K562 (cell line): ENCODE results near the gene MATK. TPM values are rescaled to one million over a fixed set of nuclear protein-coding genes. Genes with fewer than 3 reads are reported as not detected.

ENCODE experiments used
- ATAC-seq: fragments of 200-7000 bp; cut with Tn5 transposase; 3 replicates; pipeline ENCODE4 v1.9.1; 2020; ENCODE audit warnings: moderate library complexity
- BruUV-seq: library from RNA; stranded (reverse); fragments of 400-500 nt; replicated peaks from 2 replicates; lab custom pipeline; 2021; lab: Mats Ljungman, UMichigan
- CTCF ChIA-PET: fragments of 300-600 bp; formaldehyde crosslinking; extraction: SDS; loops from one replicate; lab custom pipeline; 2021; ENCODE audit warnings: low intra/inter-chr PET ratio; lab: Yijun Ruan, JAX
- POLR2A ChIA-PET: fragments of 300-600, 350-650 bp; sonication (Branson Sonifier 250); formaldehyde crosslinking; extraction: SDS; loops from one replicate; lab custom pipeline; 2021; ENCODE audit warnings: antibody characterized with exemption, inconsistent platforms; lab: Yijun Ruan, JAX
- DNase-seq, 4 experiments: peaks; one replicate each; pipeline versions ENCODE4 v3.0.0 to v3.0.0-alpha.2; 2011 to 2018; ENCODE audit warnings: low spot score in 3 of 4, mixed read lengths in 3 of 4; ENCODE audit errors: extremely low read depth in 1 of 4
- FAIRE-seq: peaks from 2 replicates; lab custom pipeline; 2011; peaks lifted over from hg19 to GRCh38; lab: Jason Lieb, UNC
- H2AFZ ChIP-seq: 2 replicates; pipeline ENCODE4 v1.6.0; 2011; ENCODE audit warnings: low read depth, low read length, control low read depth, inconsistent platforms
- H3K27ac ChIP-seq: fragments of 200-600 bp; 3 replicates; pipeline ENCODE4 v1.8.0; 2011; ENCODE audit warnings: low read depth, mild to moderate bottlenecking, control low read depth, inconsistent platforms, low read length, moderate library complexity, mixed read lengths; ENCODE audit errors: extremely low read depth
- H3K27me3 ChIP-seq, 2 experiments: fragments of 300-600 bp in 1 of 2; 2 replicates in 1 of 2; 3 replicates in 1 of 2; pipeline versions ENCODE4 v1.6.0 to v1.8.0; 2011; ENCODE audit warnings: inconsistent platforms in 2 of 2, low read length in 2 of 2, mild to moderate bottlenecking in 1 of 2, mixed read lengths in 1 of 2, moderate library complexity in 1 of 2; ENCODE audit not compliant: control insufficient read depth in 2 of 2, insufficient read depth in 2 of 2
- H3K36me3 ChIP-seq: fragments of 300-600 bp; 3 replicates; pipeline ENCODE4 v1.8.0; 2011; ENCODE audit warnings: mild to moderate bottlenecking, low read length, inconsistent platforms; ENCODE audit not compliant: control insufficient read depth, insufficient read depth
- H3K4me1 ChIP-seq, 2 experiments: fragments of 200-600 bp in 1 of 2; replicated peaks in 1 of 2; 2 replicates in 1 of 2; 3 replicates in 1 of 2; pipeline versions ENCODE4 v1.5.1 to v1.8.0; 2011; ENCODE audit warnings: inconsistent platforms in 2 of 2, low read length in 2 of 2, mild to moderate bottlenecking in 1 of 2, mixed read lengths in 1 of 2, moderate library complexity in 1 of 2; ENCODE audit not compliant: control insufficient read depth in 2 of 2, insufficient read depth in 2 of 2
- H3K4me2 ChIP-seq: 2 replicates; pipeline ENCODE4 v1.6.1; 2011; ENCODE audit warnings: low read length, control low read depth, inconsistent platforms, mixed read lengths; ENCODE audit not compliant: insufficient read depth
- H3K4me3 ChIP-seq: fragments of 200-600 bp; sonication (generic), shearing (Covaris generic); 2 replicates; pipeline ENCODE4 v1.5.1; 2016; ENCODE audit warnings: control low read depth, inconsistent platforms
- H3K79me2 ChIP-seq: fragments of 200-600 bp; 3 replicates; pipeline ENCODE4 v1.8.0; 2011; ENCODE audit warnings: low read length, inconsistent platforms; ENCODE audit not compliant: control insufficient read depth, insufficient read depth
- H3K9ac ChIP-seq, 2 experiments: 2 replicates each; pipeline versions ENCODE4 v1.6.0 to v1.6.1; 2011; ENCODE audit warnings: low read depth in 2 of 2, low read length in 2 of 2, control low read depth in 1 of 2, inconsistent platforms in 1 of 2, mild to moderate bottlenecking in 1 of 2, mixed read lengths in 1 of 2; ENCODE audit not compliant: insufficient read depth in 1 of 2
- H3K9me1 ChIP-seq: one replicate; pipeline ENCODE4 v1.6.0; 2011; ENCODE audit warnings: inconsistent platforms, mild to moderate bottlenecking, low read length, moderate library complexity; ENCODE audit not compliant: control insufficient read depth, insufficient read depth
- H3K9me3 ChIP-seq: replicated peaks from 2 replicates; pipeline ENCODE4 v1.5.1; 2011; ENCODE audit warnings: low read depth, low read length, inconsistent platforms; ENCODE audit not compliant: control insufficient read depth, insufficient read depth
- H4K20me1 ChIP-seq: replicated peaks from 2 replicates; pipeline ENCODE4 v1.6.1; 2011; ENCODE audit warnings: low read length, inconsistent platforms, mixed read lengths; ENCODE audit not compliant: control insufficient read depth, insufficient read depth
- BCL6 ChIP-seq: fragments of 250-450 bp; sonication (Bioruptor Pico); IDR thresholded peaks from 2 replicates; pipeline ENCODE4 v1.4.0; 2020
- EGR1 ChIP-seq: fragments of 450-650 bp; conservative IDR thresholded peaks from 2 replicates; pipeline ENCODE4 v1.6.1; 2017; ENCODE audit warnings: mild to moderate bottlenecking
- FUS ChIP-seq: fragments of 200-400 bp; formaldehyde crosslinking; optimal IDR thresholded peaks from 2 replicates; pipeline ENCODE3; 2017; ENCODE audit warnings: low read depth, low read length
- HDAC2 ChIP-seq: fragments of 450-650 bp; IDR thresholded peaks from 2 replicates; pipeline ENCODE4 v1.6.1; 2016; ENCODE audit warnings: mild to moderate bottlenecking
- MEIS2 ChIP-seq: fragments of 450-650 bp; IDR thresholded peaks from 2 replicates; pipeline ENCODE4 v1.6.1; 2014; ENCODE audit warnings: mild to moderate bottlenecking; ENCODE audit not compliant: partially characterized antibody
- PTTG1 ChIP-seq: fragments of 450-650 bp; IDR thresholded peaks from 2 replicates; pipeline ENCODE4 v1.6.1; 2016; ENCODE audit warnings: low read depth, mild to moderate bottlenecking, missing genetic modification characterization, missing compliant biosample characterization
- RHOXF2B ChIP-seq: fragments of 250-450 bp; sonication (Bioruptor Pico); conservative IDR thresholded peaks from 2 replicates; pipeline ENCODE4 v1.5.1; 2021
- TAF1 ChIP-seq: IDR thresholded peaks from 2 replicates; pipeline ENCODE4 v1.6.1; 2011; ENCODE audit warnings: mild to moderate bottlenecking, low read length, moderate library complexity; ENCODE audit not compliant: insufficient read depth, control insufficient read depth, severe bottlenecking; ENCODE audit errors: extremely low read depth
- THAP7 ChIP-seq: fragments of 250-450 bp; sonication (Bioruptor Pico); IDR thresholded peaks from 2 replicates; pipeline ENCODE4 v1.5.0; 2021
- XRCC4 ChIP-seq: IDR thresholded peaks from one replicate; pipeline ENCODE4 v1.6.1; 2011; ENCODE audit not compliant: insufficient read depth, insufficient read length; ENCODE audit errors: extremely low read depth
- ZBTB40 ChIP-seq, 2 experiments: fragments of 450-650 bp in 1 of 2; sonication (generic) in 1 of 2; formaldehyde crosslinking in 1 of 2; IDR thresholded peaks; 2 replicates each; pipeline versions ENCODE4 v1.7.1 to v1.9.0; 2016 to 2022; ENCODE audit warnings: inconsistent platforms in 1 of 2, mild to moderate bottlenecking in 1 of 2, missing genetic modification reagents in 1 of 2
- ZNF3 ChIP-seq: fragments of 250-450 bp; sonication (Bioruptor Pico); IDR thresholded peaks from 2 replicates; pipeline ENCODE4 v1.5.0; 2021; ENCODE audit warnings: mild to moderate bottlenecking, moderate library complexity
- ZNF449 ChIP-seq: fragments of 250-450 bp; sonication (Bioruptor Pico); IDR thresholded peaks from 2 replicates; pipeline ENCODE4 v1.8.0; 2022; ENCODE audit warnings: moderate library complexity, mild to moderate bottlenecking, inconsistent platforms
- WGBS: fragments of 100-300 bp; shearing (Covaris generic); methylation state at CpG from one replicate; pipeline ENCODE4 v1.1.6; 2016; ENCODE audit warnings: low coverage, mixed read lengths; ENCODE audit not compliant: insufficient coverage; ENCODE audit errors: missing lambda C conversion rate; 5-methylcytosine and 5-hydroxymethylcytosine counted together
- in situ Hi-C: fragments of 300-500 bp; cut with MboI; formaldehyde crosslinking; loops from 4 replicates; pipeline ENCODE4 v1.15.0; 2018; ENCODE audit warnings: inconsistent platforms, mixed read lengths
- intact Hi-C: fragments of 100-400 bp; cut with micrococcal nuclease; formaldehyde crosslinking; loops from 2 replicates; pipeline ENCODE4 v1.14.2; 2022
- polyA plus RNA-seq, 8 experiments: library from polyadenylated mRNA; depleted of rRNA in 4 of 8; stranded (reverse) in 5 of 8; unstranded in 3 of 8; fragments of >200 nt; fragmentation: Nextera tagmentation in 2 of 8; fragmentation: Illumina TruSeq in 1 of 8; extraction: Ambion mirVana in 2 of 8; extraction: Trizol in 1 of 8; gene quantifications; 2 replicates each; pipeline versions ENCODE4 v1.2.1 to v1.2.3, GENCODE V29; 2011 to 2014; ENCODE audit warnings: inconsistent platforms in 1 of 8, missing spikeins in 1 of 8
- total RNA-seq, 7 experiments: library from RNA; depleted of rRNA in 6 of 7; stranded (reverse); fragments of >200 nt in 6 of 7; fragmentation: Illumina TruSeq in 2 of 7; extraction: Trizol in 2 of 7; gene quantifications; 2 replicates each; pipeline versions ENCODE4 v1.2.1 to v1.2.3, GENCODE V29; 2011 to 2021; ENCODE audit warnings: low replicate concordance in 1 of 7

MATK gene
- total and polyA plus RNA-seq, 9 of the 15 experiments (the other 6 are each of a cell fraction or from before 2014, with no cell fraction given), result 0.08 to 41.5 (median 21.4) TPM

- Histone ChIP-seq H3K9ac (no peak overlapping the region), H3K9me3 (no peaks in the 10 kb centered on the region), H3K4me3 (no peak overlapping the region), H3K27ac (no peak overlapping the region), H3K27me3 (peaks cover 20 to 28% of the 10 kb centered on the region in 2 experiments; a peak in 4 of 5 replicates), H2AFZ (no peak overlapping the region), H3K4me2 (no peak overlapping the region), H3K4me1 (peaks cover 0 to 9% of the 10 kb centered on the region in 2 experiments; a peak in 3 of 5 replicates), H4K20me1 (no peaks in the 10 kb centered on the region), H3K79me2 (no peaks in the 10 kb centered on the region), H3K9me1 (no peaks in the 10 kb centered on the region), H3K36me3 (no peaks in the 10 kb centered on the region)
- BruUV-seq, result no TSS peak
- in situ Hi-C loops, result no loop called here
- WGBS, result 18% methylated on average over 5 of the region's 6 CpGs
- DNase-seq, result no peak
- ChIA-PET CTCF (no interaction called here), POLR2A (no interaction called here)
- ATAC-seq, result no peak
- FAIRE-seq, result no peak
- intact Hi-C loops, result no loop called here
- TF ChIP-seq EGR1, result no peak
- no peak for TF ChIP-seq FUS
- TF ChIP-seq RHOXF2B (CRISPR knock-in tag), result no peak
- no peak for TF ChIP-seq PTTG1 (tag)
- no peak for TF ChIP-seq MEIS2
- no peak for TF ChIP-seq ZBTB40 (IDR thresholded peaks at IDR 0.05)
- TF ChIP-seq ZBTB40 (CRISPR knock-in tag; IDR thresholded peaks at IDR 0.05), result no peak
- no peak for TF ChIP-seq ZNF449 (CRISPR knock-in tag)
- TF ChIP-seq HDAC2, result no peak
- TF ChIP-seq BCL6 (CRISPR knock-in tag), result no peak
- no peak for TF ChIP-seq XRCC4
- TF ChIP-seq TAF1, result no peak
- TF ChIP-seq THAP7 (CRISPR knock-in tag), result no peak
- no peak for TF ChIP-seq ZNF3 (CRISPR knock-in tag)
Measured at GRCh38 chr19:3798137-3798536, 12.0 kb upstream of the MATK start.
